CD4-positive, alpha-beta T cell treated with Interleukin-17A for 4 hours (primary cell): ENCODE results near the gene OSBPL10.

Experiments used
- DNase-seq: peaks from one replicate; pipeline ENCODE4 v3.0.0-alpha.2; 2020; ENCODE audit warnings: mixed read lengths

OSBPL10 gene

DNA sequence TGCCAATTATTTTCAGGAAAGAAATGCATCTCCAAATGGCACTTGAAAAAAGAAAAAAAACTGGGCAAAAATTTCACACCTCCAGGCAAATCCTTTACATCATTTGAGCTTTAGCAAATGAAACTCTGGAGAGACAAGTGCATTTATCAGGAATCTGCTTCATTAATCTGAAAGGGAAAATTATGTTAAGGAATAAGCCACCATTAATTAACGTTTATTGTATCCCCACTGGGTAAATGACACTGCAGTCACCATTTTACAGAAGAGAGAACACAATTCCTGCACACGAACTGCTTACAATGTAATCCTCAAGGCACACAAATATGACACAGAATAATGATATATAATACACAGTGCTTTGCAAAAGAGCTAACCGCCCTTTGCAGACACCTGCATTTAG is 217.3 kb downstream of the OSBPL10 start:
- DNase-seq = no peak

DNA sequence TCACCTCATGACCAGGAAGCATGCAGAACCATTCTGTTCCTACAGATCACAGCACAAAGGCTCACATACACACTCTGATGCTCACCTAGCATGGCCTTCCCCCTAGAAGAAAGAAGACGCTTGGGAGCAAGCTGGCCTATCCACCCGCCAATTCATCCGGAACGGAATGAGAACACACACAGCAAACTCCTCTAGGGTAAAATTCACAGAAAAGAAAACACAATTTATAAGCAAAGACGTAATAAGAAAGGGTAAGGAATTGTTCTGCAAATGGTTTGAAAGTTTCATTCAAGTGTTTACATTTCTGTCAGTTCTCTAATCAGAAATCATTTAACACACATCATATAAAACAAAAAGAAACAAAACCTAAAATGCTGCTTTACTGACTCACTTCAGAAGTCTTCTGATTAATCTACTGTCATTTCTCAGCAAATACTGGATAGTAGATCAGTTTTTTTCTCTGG is 218.1 kb downstream of the OSBPL10 start:
- no peak for DNase-seq

DNA sequence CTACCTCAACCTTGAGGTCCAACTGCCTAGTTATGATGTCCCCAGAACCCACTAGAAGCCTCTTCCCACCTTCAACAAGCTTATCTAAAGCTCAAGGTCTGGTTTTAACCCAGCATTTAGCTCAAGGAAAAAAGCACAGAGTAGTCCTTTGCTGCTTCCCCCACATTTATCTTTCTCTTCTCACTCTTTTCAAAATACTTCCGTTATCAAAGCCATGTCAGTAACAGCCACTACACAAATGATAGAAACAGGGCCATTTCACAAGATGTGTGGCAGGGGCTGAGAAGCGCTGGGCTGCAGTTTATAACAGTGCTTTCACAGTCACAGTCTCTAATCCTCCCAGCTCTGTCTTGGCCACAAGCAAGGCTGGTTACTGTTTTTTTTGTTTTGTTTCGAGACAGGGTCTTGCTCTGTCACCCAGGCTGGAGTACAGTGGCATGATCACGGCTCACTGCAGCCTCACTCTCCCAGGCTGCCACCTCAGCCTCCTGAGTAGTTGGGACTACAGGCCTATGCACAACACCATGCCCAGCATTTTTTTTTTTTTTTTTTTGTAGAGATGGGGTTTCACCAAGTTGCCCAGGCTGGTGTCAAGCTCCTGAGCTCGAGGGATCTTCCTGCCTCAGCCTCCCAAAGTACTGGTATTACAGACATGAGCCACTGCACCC is 218.8 kb downstream of the OSBPL10 start:
- no peak for DNase-seq

DNA sequence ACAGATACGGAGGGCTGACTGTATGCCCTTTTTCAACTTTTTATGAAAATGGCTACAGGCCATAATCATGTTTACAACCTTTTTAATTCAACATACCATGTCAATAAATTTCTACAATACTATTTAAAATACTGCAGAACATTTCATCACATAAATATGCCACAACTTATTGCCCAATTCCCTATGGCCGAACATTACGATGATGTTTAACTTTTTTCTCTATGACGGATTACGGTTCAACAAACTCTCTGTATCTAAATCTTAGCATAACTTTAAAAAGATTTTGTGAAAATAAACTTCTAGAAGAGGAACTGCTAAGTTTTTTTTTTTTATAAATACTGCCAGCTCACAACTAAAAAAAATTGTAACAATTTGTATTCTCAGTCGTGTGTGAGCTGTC is 220.4 kb downstream of the OSBPL10 start:
- no peak for DNase-seq

DNA sequence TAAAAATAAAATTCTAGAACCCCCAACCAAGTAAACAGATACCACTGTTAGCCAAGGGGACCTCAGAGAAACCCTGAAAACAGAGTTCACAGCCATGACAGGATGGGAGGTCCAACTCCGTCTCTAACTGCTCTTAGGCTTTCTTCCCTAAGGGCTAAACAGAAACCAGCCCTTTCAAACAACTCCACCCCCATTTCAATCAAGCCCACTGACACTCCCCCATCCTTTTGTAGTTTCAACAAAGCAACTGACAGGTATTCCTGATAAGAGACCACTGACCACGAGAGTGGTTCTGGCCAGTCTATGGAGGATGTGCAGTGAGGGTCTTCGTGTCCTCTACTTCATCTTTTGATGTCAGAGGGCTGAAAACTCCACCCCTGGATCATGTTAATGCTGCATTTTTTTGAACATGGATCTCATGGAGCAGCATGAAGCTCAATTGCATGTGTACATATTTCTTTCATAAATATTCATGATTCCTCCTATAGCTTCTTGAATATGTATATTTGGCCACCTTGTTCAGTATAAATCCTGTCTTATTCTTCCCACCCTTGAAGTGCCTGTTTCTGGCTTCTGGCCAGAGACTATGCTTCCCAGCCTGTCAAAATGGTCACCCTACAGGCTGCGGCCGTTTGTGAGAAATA is 222.6 kb downstream of the OSBPL10 start:
- DNase-seq = no peak

DNA sequence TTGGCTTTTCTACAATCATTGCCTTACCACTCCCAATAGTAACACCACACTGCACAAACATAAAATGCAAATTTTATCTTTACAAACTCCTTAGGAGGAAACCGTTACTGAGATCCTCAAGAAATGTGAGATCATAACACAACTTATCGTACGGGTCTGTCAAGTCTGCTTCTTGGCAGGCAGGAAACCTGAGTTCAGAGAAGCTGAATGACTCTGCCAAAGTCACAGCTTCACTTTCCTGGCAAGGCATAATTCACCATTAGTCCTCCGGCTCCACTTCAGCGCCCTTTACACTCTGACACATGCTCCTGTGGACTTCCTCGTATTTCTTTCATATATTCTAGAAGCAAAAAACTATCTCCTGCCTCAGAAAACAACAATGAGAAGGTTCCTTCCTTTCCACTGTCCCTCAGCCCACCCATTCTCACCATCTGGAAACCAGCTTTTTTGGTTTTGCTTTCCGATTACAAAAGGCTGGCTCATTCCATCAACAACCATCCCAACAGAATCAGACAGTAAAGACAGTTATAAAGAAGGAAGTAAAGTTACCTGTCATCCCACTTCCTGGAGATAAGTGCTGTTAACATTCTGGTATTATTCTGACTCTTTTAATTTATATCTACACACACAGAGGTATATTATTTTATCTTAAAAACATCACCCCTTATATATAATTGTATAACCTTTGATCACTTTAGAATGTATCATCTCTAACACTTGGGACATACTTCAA is 225.0 kb downstream of the OSBPL10 start:
- no peak for DNase-seq

DNA sequence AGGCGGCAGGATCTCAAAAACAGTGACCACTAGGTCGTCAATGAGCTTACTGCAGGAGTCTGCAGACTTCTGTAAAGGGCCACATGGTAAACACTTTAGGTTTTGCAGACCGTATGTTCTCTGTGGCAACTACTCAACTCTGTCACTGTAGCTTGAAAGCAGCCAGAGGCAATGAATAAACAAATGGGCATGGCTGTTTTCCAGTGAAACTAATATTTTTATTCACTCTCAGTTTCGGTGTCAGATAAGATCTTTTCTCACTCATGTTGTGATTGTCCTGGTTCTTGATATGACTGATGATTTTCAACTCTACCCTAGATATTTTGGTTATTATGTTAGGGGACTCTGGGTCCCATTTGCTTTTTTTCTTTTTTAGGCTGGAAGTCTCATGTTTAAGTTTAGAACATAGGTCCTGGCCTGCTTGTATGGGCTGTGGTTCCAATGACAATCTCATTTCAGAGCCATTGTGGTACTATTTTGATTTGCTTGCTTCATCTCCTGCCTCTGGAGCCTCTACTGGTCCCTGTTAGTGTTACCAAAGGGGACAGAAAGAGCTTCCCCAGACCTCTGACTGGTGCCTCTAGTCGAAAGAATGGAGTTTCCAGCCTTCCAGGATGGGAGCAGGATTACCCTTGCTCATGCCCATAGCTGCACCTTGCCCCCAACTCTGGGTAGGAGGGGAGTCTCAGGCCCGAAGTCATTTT is 226.3 kb downstream of the OSBPL10 start:
- DNase-seq = no peak

DNA sequence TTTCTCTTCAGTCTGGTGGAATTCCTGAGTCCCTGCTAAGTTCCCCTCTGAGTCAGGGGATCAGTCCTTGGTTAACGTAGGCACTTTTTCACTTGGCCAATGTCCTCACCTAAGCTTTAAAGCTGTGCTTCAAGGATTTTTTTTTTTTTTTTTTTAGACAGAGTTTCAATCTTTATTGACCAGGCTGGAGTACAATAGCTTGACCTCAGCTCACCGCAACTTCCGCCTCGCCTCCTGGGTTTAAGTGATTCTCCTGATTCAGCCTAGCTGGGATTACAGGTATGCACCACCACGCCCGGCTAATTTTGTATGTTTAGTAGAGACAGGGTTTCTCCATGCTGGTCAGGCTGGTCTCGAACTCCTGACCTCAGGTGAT is 228.0 kb downstream of the OSBPL10 start:
- no peak for DNase-seq

DNA sequence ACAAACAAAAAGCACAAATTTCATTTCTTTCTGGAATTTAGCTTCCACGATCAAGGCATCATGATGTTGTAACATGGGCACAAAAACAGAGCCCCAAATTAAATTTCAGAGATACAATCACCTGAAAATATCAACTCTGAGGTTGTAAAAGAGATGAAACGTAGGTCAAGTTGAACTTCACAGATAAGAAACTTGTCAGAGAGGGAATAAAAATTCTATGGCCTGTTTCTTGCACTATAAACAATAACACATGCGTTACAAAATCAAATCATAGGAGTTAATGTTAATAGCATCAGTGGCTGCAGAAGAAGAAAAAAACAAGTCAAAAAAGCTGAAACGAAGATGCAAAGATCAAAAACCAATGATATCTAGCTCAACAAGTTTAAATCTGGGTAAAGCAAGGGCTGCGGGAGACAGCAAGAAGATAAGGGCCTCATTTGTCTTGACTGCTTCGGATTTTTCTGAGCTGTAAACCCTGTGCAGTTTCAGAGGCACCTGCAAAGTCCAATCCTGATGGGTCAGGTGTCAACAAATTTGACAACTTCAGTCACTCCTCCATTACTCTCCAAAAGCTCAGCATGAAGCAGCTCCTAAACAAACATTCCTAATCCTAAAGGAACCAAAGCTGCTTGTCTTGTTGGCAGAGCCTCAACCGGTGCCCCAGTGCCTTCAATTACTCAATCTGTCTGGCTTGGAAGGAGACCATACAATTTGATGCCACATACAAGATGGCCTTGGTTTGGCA is 228.6 kb downstream of the OSBPL10 start:
- no peak for DNase-seq

DNA sequence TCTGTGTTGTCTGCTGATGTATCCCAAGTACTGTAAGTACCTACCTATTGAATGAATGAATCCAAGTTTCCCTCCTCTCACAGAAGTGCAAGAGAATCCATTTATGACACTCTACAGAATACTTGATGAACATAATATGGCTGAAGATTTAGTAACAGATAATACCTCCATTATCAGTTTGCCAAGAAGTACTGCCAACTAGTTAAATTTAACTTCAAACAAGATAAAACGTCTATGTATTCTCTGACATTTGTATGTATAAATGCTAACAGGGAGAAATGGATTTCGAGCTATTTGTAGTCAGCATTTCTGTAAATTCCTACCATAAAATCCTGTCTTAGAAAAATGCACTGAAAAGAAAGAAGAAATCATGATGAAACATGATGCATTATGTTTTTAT is 230.7 kb downstream of the OSBPL10 start:
- DNase-seq = no peak

DNA sequence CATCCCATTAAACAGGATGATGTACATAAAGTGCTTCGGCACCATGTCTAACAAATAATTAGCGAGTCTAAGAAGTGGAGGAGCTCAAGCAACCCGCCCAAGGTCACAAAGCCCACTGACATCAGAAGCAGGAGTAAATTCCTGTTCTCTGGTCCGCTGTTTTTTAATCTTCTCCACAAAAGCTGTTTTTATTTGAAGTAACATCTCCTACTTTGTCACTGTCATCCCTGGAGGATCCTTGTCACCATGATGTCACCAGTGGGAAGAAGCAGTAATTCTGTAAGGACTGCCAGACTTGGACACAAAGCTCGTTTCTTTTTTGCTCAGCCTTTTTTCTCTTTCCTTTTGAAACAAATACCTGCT is 232.1 kb downstream of the OSBPL10 start:
- no peak for DNase-seq

DNA sequence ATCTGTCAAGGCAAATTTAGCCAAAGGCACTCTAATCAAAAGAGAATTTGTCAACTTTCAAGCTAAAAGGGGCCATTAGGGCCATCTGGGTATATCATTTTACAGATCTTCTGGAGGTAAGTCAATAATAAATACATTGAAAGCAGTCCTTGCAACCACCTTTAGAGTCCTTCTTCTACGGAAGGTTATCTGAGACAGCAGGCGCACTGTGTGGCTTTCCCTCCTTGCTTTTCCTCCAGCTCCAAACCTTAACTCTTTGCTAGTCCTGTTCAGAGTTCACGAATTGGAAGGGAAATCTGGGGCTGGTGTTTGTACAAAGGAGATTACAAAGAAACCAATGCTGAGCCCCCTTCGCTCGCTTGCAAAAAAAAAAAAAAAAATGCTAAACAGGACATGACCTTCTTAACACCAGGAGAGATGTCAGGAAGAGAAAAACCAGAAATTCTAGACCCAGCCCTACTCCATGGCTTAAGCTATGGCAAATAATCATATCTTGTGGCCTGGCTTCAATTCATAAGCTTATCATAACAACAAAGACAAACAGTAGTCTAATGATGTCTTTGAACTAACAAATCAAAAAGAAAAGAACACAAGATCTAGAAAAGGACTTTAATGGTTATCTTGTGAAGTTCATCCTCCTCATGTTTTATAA is 232.7 kb downstream of the OSBPL10 start:
- no peak for DNase-seq

DNA sequence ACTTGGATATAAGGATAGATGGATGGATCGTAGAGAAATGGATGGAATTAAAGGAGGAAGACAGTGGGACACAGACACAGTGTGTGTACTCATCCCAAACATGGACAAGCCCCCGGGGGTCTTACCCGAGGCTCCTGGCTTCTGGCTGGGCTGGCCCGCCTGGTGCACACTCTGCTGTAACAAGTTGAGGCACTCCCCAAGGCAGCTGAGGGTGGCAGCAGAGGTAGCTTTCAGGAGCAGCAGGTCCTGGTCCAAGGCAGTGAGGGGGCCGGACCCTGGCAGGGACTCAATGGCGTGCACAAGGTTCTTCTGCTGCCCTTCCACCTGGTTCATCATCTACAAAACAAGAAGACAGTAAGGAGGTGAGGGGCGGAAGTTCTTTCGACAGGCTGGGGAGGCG is 233.3 kb downstream of the OSBPL10 start:
- no peak for DNase-seq

DNA sequence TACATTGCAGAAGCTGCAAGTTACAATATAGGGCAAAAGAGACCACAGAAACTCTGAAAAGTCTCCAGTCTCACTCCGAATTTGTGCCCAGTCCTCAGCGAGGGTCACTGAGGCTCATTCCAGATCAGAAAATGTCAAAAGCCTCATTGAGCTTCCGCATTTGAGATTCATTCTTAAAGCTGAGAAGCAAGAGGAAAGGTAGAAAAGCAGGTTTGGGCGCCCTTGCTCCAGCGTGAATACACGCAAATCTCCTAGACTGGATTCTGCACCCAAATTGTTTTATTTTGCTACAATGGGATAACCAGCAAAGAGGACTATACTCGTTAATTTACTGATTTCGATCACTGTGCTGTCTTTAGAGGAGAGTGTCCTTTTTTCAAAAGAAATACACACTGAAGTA is 236.1 kb downstream of the OSBPL10 start:
- no peak for DNase-seq

DNA sequence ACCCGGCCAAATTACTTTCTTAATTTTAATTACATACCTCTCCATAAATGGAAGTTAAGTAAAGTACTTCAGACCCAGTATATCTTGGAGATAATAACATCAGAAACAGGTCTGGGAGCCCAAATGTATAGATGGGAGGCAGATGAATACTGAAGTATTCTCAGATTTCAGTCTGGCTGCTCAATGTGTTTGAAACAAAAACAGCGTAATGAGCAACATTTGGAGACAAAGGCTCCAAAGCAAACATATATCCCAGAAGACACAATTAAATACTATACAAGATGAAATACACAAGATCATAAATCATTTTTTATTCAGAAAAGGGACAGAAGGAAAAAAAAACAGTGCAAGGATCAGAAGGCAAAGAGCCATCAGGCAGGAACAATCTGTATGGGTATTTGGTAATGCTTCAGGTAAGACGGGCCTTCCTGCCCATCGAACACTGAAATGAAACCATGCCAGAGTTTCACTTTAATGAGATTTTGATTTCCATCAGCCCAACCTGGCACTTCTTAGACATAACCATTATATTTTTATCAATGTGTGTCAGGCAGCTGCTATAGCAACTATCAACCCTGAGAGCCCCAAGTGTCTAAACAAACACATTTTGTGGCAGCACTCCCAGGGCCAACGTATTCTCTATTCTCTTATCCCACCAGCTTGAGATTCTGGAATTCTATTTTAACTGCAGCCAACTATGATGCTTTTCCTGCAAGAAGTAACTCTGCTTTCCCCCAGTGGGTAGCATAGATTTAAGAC is 237.6 kb downstream of the OSBPL10 start:
- DNase-seq = no peak

DNA sequence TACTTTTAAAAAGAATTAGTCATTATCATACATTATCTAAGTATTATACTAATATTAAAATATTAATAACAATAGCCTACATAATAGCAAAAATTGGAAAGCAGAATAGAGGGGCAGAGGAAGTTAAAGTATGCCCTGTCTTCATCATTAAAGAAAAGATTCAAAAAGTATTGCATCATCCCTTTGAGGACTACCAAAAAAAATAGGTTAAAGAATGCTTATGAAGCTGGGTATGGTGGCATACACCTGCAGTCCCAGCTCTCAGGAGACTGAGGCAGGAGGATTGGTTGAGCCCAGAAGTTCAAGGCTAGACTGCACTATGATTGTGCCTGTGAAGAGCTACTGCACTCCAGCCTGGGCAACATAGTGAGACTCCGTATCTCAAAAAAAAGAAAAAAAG is 240.7 kb downstream of the OSBPL10 start:
- no peak for DNase-seq

DNA sequence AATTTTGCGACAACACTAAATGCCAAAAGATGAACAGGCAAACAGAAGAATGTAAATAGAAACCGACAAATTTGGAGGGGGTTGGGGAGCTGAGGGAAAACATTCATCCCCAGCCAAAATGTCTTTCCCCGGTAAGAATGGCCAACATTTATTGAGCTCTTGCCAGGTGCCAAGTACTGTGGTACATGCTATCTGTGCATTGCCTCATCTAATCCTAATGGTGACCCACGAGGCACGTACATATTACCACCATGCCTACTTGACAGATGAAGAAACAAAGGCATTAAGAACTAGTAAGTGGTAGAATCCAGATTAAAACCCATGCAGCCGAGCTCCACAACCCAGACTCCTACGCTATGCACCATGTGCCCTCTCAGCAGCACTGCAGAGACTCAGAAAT is 242.7 kb downstream of the OSBPL10 start:
- DNase-seq = no peak

DNA sequence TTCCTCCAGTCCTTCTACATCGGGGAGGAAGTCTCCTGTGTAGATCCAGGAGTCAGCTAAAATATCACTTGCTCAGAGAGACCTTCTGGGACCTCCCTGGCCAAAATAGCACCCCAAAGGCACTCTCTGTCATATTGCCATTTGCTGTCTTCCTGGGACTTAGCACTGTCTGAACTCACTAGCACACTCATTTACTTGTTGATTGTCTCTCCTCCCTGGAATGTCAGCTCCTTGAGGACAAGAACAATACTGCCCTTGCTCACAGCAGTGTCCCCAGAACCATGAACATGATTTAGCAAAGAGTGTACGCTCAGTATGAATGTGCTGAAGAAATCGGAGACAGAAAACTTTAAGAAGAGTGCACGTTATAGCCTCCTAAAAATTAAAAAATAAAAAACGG is 245.4 kb downstream of the OSBPL10 start:
- DNase-seq = no peak

DNA sequence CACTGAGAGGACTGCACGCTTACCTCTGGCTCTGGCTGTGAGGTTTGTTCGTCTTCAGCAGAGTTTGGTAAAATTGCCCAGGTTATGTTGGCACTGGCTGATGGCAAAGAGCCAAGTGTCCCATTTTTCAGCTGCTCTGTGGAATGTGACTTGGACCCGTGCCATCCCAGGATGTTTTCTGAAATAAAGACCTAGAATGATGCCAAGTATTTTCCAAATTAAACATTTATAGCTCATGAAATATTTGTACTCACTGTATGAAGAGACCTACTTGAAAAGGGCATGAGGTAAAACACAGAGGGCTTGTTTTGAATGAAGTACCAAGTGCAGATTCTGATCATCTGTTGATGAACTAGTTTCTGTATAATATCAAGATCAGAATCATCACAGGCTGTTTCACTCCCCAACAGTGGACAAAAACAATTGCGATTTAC is 247.8 kb downstream of the OSBPL10 start:
- DNase-seq = no peak

DNA sequence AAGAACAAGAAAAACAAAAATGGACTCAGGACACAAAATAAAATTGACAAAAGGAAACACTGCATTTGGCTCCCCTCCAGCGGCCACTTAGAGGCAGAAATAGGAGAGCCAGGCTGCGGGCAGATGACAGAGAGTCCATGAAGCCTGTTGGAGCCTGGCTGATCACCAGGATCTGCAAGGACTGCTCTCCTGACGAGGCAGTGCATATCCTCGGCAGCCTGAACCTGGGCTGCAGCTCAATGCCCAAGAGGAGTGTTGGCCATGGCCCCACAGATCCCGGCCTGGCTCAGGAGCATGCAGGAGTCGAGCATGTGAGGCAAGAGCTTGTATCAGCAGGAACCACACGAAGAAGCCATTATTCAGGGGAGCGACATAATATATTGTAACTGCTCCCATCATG is 248.5 kb downstream of the OSBPL10 start:
- no peak for DNase-seq

DNA sequence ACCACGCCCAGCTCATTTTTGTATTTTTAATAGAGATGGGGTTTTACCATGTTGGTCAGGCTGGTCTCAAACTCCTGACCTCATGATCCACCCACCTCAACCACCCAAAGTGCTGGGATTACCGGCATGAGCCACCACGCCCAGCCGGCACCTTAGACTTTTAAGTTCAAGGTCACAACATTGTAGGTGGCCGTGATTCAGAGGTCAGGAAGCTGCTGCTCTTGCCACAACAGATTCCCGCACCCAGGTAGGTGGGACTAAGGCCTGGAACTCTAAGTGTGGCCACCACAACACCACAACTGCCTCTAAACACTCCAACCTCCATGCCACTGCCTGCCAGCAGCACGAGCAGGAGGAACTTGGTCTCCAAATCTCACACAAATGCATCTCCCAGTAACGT is 251.5 kb downstream of the OSBPL10 start:
- DNase-seq = no peak

DNA sequence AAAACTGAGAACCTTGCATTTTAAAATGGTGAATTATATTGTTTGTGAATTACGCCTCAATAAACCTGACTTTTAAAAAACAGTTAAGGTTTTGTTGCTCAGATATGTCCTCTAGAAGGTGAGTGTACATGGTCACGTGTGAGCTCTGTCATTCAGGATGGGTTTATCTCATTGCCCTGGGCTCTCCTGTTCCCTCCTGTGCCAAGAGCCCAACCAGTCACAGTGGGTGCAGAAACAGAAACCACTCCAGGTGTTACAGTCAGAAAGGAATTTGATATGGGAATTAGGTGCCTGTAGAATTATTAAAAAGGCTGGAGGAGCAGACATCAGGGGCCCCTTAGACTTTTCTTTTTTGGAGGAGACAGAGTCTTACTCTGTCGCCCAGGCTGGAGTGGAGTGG is 252.0 kb downstream of the OSBPL10 start:
- no peak for DNase-seq
